Caco-2 (cell line): ENCODE measurements around the gene VWA3A. TPM values are rescaled to one million over a fixed set of nuclear protein-coding genes. Genes with fewer than 3 reads are reported as not detected.

Experiments used
- BruUV-seq: library from RNA; stranded (reverse); fragments of 400-500 nt; replicated peaks from 2 replicates; lab custom pipeline; 2021; lab: Mats Ljungman, UMichigan
- CTCF ChIA-PET: fragments of 300-600 bp; sonication (Branson Sonifier 250); formaldehyde crosslinking; loops from one replicate; lab custom pipeline; 2022; ENCODE audit warnings: antibody characterized with exemption; lab: Charles Lee
- POLR2A ChIA-PET: fragments of 300-600 bp; sonication (Branson Sonifier 250); formaldehyde crosslinking; loops from one replicate; lab custom pipeline; 2022; ENCODE audit warnings: antibody characterized with exemption; lab: Charles Lee
- DNase-seq, 2 experiments: peaks; one replicate each; pipeline versions ENCODE4 v3.0.0 to v3.0.0-alpha.2; 2020 to 2022
- H3K27me3 ChIP-seq: replicated peaks from 2 replicates; pipeline ENCODE4 v1.6.0; 2011; ENCODE audit warnings: low read length; ENCODE audit not compliant: control insufficient read depth, insufficient read depth
- H3K36me3 ChIP-seq: 2 replicates; pipeline ENCODE4 v1.5.1; 2011; ENCODE audit warnings: low read length; ENCODE audit not compliant: control insufficient read depth, insufficient read depth
- H3K4me1 ChIP-seq: fragments of 250-450 bp; sonication (Bioruptor Pico); 2 replicates; pipeline ENCODE4 v1.5.1; 2020; ENCODE audit warnings: mild to moderate bottlenecking
- H3K4me3 ChIP-seq: 2 replicates; pipeline ENCODE4 v1.5.1; 2011; ENCODE audit warnings: low read depth, mild to moderate bottlenecking, control low read depth, low read length
- H3K9me3 ChIP-seq: fragments of 250-450 bp; sonication (Bioruptor Pico); 2 replicates; pipeline ENCODE4 v1.5.1; 2020; ENCODE audit warnings: mild to moderate bottlenecking, moderate library complexity
- H3K27ac Mint-ChIP-seq: one replicate; pipeline ENCODE4 v1.8.0; 2022; ENCODE audit warnings: mixed read lengths; ENCODE audit not compliant: unreplicated experiment
- H3K27me3 Mint-ChIP-seq: one replicate; pipeline ENCODE4 v1.8.0; 2022; ENCODE audit warnings: mixed read lengths; ENCODE audit not compliant: insufficient read depth, unreplicated experiment
- H3K36me3 Mint-ChIP-seq: one replicate; pipeline ENCODE4 v1.8.0; 2022; ENCODE audit warnings: mild to moderate bottlenecking, mixed read lengths; ENCODE audit not compliant: insufficient read depth, unreplicated experiment
- H3K4me1 Mint-ChIP-seq: one replicate; pipeline ENCODE4 v1.8.0; 2022; ENCODE audit warnings: low read depth, mixed read lengths; ENCODE audit not compliant: unreplicated experiment
- H3K4me3 Mint-ChIP-seq: one replicate; pipeline ENCODE4 v1.8.0; 2022; ENCODE audit warnings: mild to moderate bottlenecking, moderate library complexity, mixed read lengths; ENCODE audit not compliant: unreplicated experiment
- H3K9me3 Mint-ChIP-seq: one replicate; pipeline ENCODE4 v1.8.0; 2022; ENCODE audit warnings: mixed read lengths; ENCODE audit not compliant: unreplicated experiment
- intact Hi-C: fragments of 100-400 bp; cut with micrococcal nuclease; formaldehyde crosslinking; loops from one replicate; pipeline ENCODE4 v1.10.0; 2022; ENCODE audit not compliant: unreplicated experiment
- total RNA-seq: library from RNA; stranded (reverse); gene quantifications from 2 replicates; pipeline ENCODE4 v1.2.3, GENCODE V29; 2022
- TF ChIP-seq, protein P1 (sequence below), 2 experiments: fragments of 200-600 bp in 1 of 2; IDR thresholded peaks; 1 replicate in 1 of 2; 2 replicates in 1 of 2; pipeline versions ENCODE4 v1.5.1 to v1.8.0; 2011 to 2022; ENCODE audit warnings: antibody characterized with exemption in 1 of 2, control low read depth in 1 of 2, inconsistent platforms in 1 of 2, low read depth in 1 of 2, low read length in 1 of 2, mild to moderate bottlenecking in 1 of 2, moderate library complexity in 1 of 2; ENCODE audit not compliant: insufficient read depth in 1 of 2, severe bottlenecking in 1 of 2, unreplicated experiment in 1 of 2

The VWA3A gene
- total RNA-seq, 1 experiment from 2014 or later = not detected

DNA sequence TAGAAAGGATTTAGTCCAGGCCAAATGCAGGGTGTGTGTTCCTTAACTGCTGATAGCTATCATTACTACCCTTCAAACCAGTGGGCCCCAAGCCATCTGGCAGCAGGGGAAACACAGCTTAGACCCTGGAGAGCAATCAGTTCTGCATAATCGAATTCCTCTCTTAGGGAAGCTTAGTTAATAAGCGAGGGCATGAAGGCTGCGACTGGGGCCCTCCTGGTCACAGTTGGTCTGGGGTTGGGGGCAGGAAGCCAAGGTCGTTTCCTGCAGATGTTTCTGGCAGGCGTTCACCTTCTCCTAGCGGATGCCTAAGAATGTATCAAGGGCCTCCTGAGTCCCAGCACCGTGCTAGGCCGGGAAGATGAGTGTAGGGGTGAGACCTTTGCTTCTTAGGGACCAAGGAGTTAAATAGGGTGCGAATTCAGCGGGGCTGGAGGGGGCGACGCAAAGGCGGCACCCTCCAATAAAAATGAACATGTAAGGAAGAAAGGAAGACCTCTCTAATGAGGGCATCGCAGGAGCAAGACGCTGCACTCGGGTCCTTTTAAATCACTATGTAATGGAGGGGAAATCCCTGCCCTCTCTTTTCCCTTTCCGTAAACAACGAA, 97.2 kb downstream of the VWA3A start:
- no peak for DNase-seq
- POLR2A ChIA-PET = no interaction called here
- no peaks in the 10 kb centered on the region for H3K9me3 ChIP-seq
- no TSS peak for BruUV-seq
- intact Hi-C loops = loop anchor here (1.0 to 5.0 kb wide), 4 partner anchors 17 to 108 kb away; partner anchors contain the start of genes EEF2K and POLR3E
- Mint-ChIP-seq H3K4me1 (no peaks in the 10 kb centered on the region), H3K27me3 (no peaks in the 10 kb centered on the region), H3K4me3 (peak overlapping the region; percentile 97), H3K27ac (no peak overlapping the region), H3K9me3 (no peaks in the 10 kb centered on the region), H3K36me3 (peaks cover 6% of the 10 kb centered on the region)
- peaks cover 3% of the 10 kb centered on the region; the same call in 1 of the 2 replicates for H3K4me1 ChIP-seq
- peak overlapping the region; percentile 91 for H3K4me3 ChIP-seq
- no peaks in the 10 kb centered on the region for H3K27me3 ChIP-seq
- TF ChIP-seq, protein P1, sequence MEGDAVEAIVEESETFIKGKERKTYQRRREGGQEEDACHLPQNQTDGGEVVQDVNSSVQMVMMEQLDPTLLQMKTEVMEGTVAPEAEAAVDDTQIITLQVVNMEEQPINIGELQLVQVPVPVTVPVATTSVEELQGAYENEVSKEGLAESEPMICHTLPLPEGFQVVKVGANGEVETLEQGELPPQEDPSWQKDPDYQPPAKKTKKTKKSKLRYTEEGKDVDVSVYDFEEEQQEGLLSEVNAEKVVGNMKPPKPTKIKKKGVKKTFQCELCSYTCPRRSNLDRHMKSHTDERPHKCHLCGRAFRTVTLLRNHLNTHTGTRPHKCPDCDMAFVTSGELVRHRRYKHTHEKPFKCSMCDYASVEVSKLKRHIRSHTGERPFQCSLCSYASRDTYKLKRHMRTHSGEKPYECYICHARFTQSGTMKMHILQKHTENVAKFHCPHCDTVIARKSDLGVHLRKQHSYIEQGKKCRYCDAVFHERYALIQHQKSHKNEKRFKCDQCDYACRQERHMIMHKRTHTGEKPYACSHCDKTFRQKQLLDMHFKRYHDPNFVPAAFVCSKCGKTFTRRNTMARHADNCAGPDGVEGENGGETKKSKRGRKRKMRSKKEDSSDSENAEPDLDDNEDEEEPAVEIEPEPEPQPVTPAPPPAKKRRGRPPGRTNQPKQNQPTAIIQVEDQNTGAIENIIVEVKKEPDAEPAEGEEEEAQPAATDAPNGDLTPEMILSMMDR (IDR thresholded peaks at IDR 0.05; ENCODE audit: insufficient read depth in 1 of 2, low read depth in 1 of 2, low read length in 1 of 2, severe bottlenecking in 1 of 2, unreplicated experiment in 1 of 2) = no peak
- CTCF ChIA-PET = interaction anchor here (1.0 to 2.0 kb wide), 4 partner anchors 69 to 182 kb away, joined by 8 to 35 read pairs (median 16); partner anchors contain the start of gene MOSMO
- no peaks in the 10 kb centered on the region for H3K36me3 ChIP-seq

DNA sequence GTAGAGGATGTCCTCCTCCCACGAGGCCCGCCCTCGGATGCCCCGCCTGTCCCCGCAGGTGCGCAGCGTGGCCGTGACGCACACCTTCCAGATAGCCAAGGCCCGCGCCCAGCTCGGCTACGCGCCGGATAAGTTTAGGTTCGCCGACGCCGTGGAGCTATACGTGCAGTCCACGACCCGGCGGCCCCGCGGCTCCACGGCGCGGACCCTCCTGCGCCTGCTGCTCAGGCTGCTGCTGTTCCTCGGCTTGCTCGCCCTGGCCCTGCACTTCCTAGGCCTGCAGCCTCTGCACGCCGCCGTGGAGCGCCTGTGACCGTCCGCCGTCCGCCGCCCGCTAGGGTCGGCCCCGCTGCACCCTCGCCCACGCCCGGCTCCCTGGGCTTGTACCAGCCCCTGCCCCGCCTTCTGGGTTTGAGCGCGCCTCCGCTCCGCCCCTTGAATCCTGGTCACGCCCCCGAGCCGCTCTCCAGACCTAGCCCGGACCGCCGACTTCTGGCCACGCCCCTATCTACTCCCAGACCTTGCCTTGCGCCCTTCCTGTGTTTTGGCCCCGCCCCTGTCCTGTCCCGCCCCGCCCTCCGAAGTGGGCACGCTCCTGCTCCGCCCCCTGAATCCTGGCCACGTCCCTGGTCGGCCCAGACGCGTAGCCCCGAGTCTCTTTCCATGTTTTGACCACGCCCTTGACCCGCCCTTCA, 97.9 kb downstream of the VWA3A start:
- H3K4me1 Mint-ChIP-seq = no peaks in the 10 kb centered on the region
- peak overlapping the region; percentile 97 for H3K4me3 Mint-ChIP-seq
- Histone ChIP-seq H3K4me1 (peaks cover 6% of the 10 kb centered on the region; the same call in 1 of the 2 replicates), H3K27me3 (no peaks in the 10 kb centered on the region), H3K4me3 (peak overlapping the region; percentile 91), H3K9me3 (no peaks in the 10 kb centered on the region), H3K36me3 (no peaks in the 10 kb centered on the region)
- H3K36me3 Mint-ChIP-seq = peaks cover 8% of the 10 kb centered on the region
- intact Hi-C loops = loop anchor here (1.0 to 2.0 kb wide), 2 partner anchors 17 to 107 kb away; partner anchors contain the start of genes EEF2K and POLR3E
- no peaks in the 10 kb centered on the region for H3K27me3 Mint-ChIP-seq
- no peaks in the 10 kb centered on the region for H3K9me3 Mint-ChIP-seq
- TF ChIP-seq, protein P1 (IDR thresholded peaks at IDR 0.05; ENCODE audit: insufficient read depth in 1 of 2, low read depth in 1 of 2, low read length in 1 of 2, severe bottlenecking in 1 of 2, unreplicated experiment in 1 of 2) = no peak
- BruUV-seq = no TSS peak
- ChIA-PET CTCF (interaction anchor here (1.0 kb wide), 1 partner anchor 182 kb away, joined by 8 read pairs; the partner anchor contains the start of gene MOSMO), POLR2A (no interaction called here)
- DNase-seq = no peak
- H3K27ac Mint-ChIP-seq = peak overlapping the region; percentile 98
